Measurements from ENCODE around the gene MCAM. TPM values are rescaled to one million over a fixed set of nuclear protein-coding genes. Genes with fewer than 3 reads are reported as not detected.

MCAM gene
- total RNA-seq, 1 donor from 2014 or later = 23.3 TPM

GRCh38 chr11:119335091-119335654 is 18.2 kb upstream of the MCAM start:
- Mint-ChIP-seq H3K27ac (peak overlapping the region; percentile 94), H3K4me3 (peak overlapping the region; percentile 100), H3K4me1 (peaks cover 68% of the 10 kb centered on the region), H3K9me3 (no peaks in the 10 kb centered on the region), H3K27me3 (ENCODE audit: insufficient read depth, low read depth) (peaks cover 9% of the 10 kb centered on the region), H3K36me3 (peaks cover 5% of the 10 kb centered on the region)
- peaks cover 16% of the 10 kb centered on the region for H3K27me3 ChIP-seq
- H3K9ac ChIP-seq = peak overlapping the region; percentile 99
- H3F3A ChIP-seq (ENCODE audit: low read depth) = peaks cover 72% of the 10 kb centered on the region
- H3K4me2 ChIP-seq = peak overlapping the region; percentile 99
- peak overlapping the region; percentile 94 for H3K27ac ChIP-seq
- DNase-seq (ENCODE audit: low spot score) = no peak
- H3K36me3 ChIP-seq = no peaks in the 10 kb centered on the region
- H3K9me3 ChIP-seq (ENCODE audit: low read depth) = no peaks in the 10 kb centered on the region
- no peak overlapping the region for H2AFZ ChIP-seq (replicated peaks)
- peak overlapping the region; percentile 91 for H3K4me3 ChIP-seq
- H4K20me1 ChIP-seq (ENCODE audit: low read depth) = peaks cover 17% of the 10 kb centered on the region
- H3K4me1 ChIP-seq = peaks cover 66% of the 10 kb centered on the region
- peaks cover 35% of the 10 kb centered on the region for H3K79me2 ChIP-seq (ENCODE audit: low read depth)
- no peak for TF ChIP-seq EZH2 (IDR thresholded peaks at IDR 0.05)
- TF ChIP-seq CTCF (IDR thresholded peaks at IDR 0.05) = no peak
- no peak for TF ChIP-seq EZH2phosphoT487 (IDR thresholded peaks at IDR 0.05)

- H3K4me1 ChIP-seq = peaks cover 60% of the 10 kb centered on the region
- TF ChIP-seq CTCF (IDR thresholded peaks at IDR 0.05) (no peak), EZH2phosphoT487 (IDR thresholded peaks at IDR 0.05) (no peak), EZH2 (IDR thresholded peaks at IDR 0.05) (no peak)
- peaks cover 67% of the 10 kb centered on the region for H3K4me1 Mint-ChIP-seq
- peaks cover 15% of the 10 kb centered on the region for H4K20me1 ChIP-seq (ENCODE audit: low read depth)
- peak within 1 kb of the TSS; percentile 99 for H3K4me2 ChIP-seq
- no peak within 1 kb of the TSS for H2AFZ ChIP-seq (replicated peaks)
- peak; percentile 99 for DNase-seq (ENCODE audit: low spot score)
- H3K4me3 ChIP-seq = peak within 1 kb of the TSS; percentile 91
- H3F3A ChIP-seq (ENCODE audit: low read depth) = peaks cover 70% of the 10 kb centered on the region
- H3K4me3 Mint-ChIP-seq = peak within 1 kb of the TSS; percentile 100
- no peaks in the 10 kb centered on the region for H3K9me3 Mint-ChIP-seq
- H3K27me3 ChIP-seq = peaks cover 8% of the 10 kb centered on the region
- H3K36me3 Mint-ChIP-seq = peaks cover 5% of the 10 kb centered on the region
- peaks cover 9% of the 10 kb centered on the region for H3K27me3 Mint-ChIP-seq (ENCODE audit: insufficient read depth, low read depth)
- no peaks in the 10 kb centered on the region for H3K36me3 ChIP-seq
- H3K9me3 ChIP-seq (ENCODE audit: low read depth) = no peaks in the 10 kb centered on the region
- H3K79me2 ChIP-seq (ENCODE audit: low read depth) = peaks cover 35% of the 10 kb centered on the region
- H3K27ac Mint-ChIP-seq = peak within 1 kb of the TSS; percentile 94
- H3K27ac ChIP-seq = peak within 1 kb of the TSS; percentile 94
- H3K9ac ChIP-seq = peak within 1 kb of the TSS; percentile 99
These were observed 17.4 kb upstream of the MCAM start, which contains the start of gene RNF26 for GRCh38 chr11:119334174-119334930. RNF26 (plus strand) TSS chr11:119334527; CDS start chr11:119335123, 596 bp downstream.

- Histone ChIP-seq H3K27me3 (no peaks in the 10 kb centered on the region), H3K36me3 (no peaks in the 10 kb centered on the region), H3K9ac (no peak overlapping the region), H3K27ac (peak overlapping the region; percentile 94), H2AFZ (replicated peaks) (no peak overlapping the region), H3K79me2 (ENCODE audit: low read depth) (peaks cover 29% of the 10 kb centered on the region), H3K4me1 (peaks cover 42% of the 10 kb centered on the region), H3K4me2 (peak overlapping the region; percentile 51), H4K20me1 (ENCODE audit: low read depth) (peaks cover 7% of the 10 kb centered on the region), H3K4me3 (no peak overlapping the region), H3F3A (ENCODE audit: low read depth) (peaks cover 49% of the 10 kb centered on the region), H3K9me3 (ENCODE audit: low read depth) (no peaks in the 10 kb centered on the region)
- Mint-ChIP-seq H3K4me3 (no peak overlapping the region), H3K36me3 (peaks cover 5% of the 10 kb centered on the region), H3K9me3 (no peaks in the 10 kb centered on the region), H3K27ac (peak overlapping the region; percentile 58), H3K4me1 (peaks cover 47% of the 10 kb centered on the region), H3K27me3 (ENCODE audit: insufficient read depth, low read depth) (peaks cover 7% of the 10 kb centered on the region)
- peak; percentile 83 for DNase-seq (ENCODE audit: low spot score)
- TF ChIP-seq EZH2phosphoT487 (IDR thresholded peaks at IDR 0.05) (no peak), EZH2 (IDR thresholded peaks at IDR 0.05) (no peak), CTCF (IDR thresholded peaks at IDR 0.05) (no peak)
These were observed 15.3 kb upstream of the MCAM start for GRCh38 chr11:119332111-119332765.

All from neural progenitor cell (in vitro differentiated cells).